GM12892 (cell line): Measurements from ENCODE around the gene F2R.
"Not testable (repeated sequence)": the region's sequence is repeated elsewhere in the genome, so short reads cannot be mapped to it uniquely, and the experiment has no call there.

ENCODE experiments used
- POLR2A ChIP-seq: IDR thresholded peaks from 2 replicates; pipeline ENCODE4 v1.6.1; 2011; ENCODE audit warnings: low read depth, low read length, control low read depth
- POLR2AphosphoS5 ChIP-seq: IDR thresholded peaks from 2 replicates; pipeline ENCODE4 v1.6.1; 2011; ENCODE audit warnings: low read depth, low read length, control low read depth
- TAF1 ChIP-seq: IDR thresholded peaks from 2 replicates; pipeline ENCODE4 v1.6.1; 2011; ENCODE audit warnings: low read depth, mild to moderate bottlenecking, control low read depth, low read length, borderline replicate concordance

DNA sequence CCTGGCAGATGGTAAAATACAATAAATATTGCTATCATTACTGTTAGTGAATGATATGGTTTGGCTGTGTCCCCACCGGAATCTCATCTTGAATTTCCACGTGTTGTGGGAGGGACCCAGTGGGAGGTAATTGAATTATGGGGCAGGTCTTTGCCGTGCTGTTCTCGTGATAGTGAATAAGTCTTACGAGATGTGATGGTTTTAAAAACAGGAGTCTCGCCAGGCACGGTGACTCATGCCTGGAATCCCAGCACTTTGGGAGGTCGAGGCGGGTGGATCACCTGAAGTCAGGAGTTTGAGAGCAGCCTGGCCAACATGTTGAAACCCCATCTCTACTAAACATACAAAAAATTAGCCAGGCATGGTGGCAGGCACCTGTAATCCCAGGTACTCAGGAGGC is 45.2 kb downstream of the F2R start:
- TF ChIP-seq POLR2A, POLR2AphosphoS5, TAF1: not testable (repeated sequence)
